Right kidney (tissue), 1 donor: Measurements from ENCODE around the gene FBH1.
A peak's percentile ranks its signal among the peaks of the same experiment; 100 is the strongest.
"Not testable (repeated sequence)": the region's sequence is repeated elsewhere in the genome, so short reads cannot be mapped to it uniquely, and the experiment has no call there.

Experiments
- DNase-seq: peaks from one replicate; pipeline ENCODE4 v3.0.0-alpha.2; 2016

The FBH1 gene

DNA sequence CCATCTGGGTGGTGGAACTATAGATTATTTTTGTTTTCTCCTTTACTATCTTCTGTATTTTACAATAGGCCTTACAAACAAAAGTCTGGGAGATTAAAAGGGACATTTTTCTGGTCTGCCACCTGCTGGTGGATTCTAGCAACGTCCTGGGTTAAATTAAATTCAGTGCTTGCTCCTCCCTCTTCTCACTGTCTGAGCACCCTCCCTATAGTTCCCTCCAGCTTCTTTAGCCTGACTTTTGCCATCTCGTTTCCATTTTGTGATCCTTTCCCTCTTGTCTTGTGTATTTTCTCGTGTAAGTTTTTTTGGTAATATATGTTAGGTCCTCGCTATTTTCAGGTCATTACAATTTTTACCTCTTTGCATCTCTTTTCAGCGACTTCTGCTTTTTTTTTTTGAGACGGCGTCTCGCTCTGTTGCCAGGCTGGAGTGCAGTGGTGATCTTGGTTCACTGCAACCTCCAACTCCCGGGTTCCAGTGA, 16.5 kb upstream of the FBH1 start:
- DNase-seq: peak; percentile 65

DNA sequence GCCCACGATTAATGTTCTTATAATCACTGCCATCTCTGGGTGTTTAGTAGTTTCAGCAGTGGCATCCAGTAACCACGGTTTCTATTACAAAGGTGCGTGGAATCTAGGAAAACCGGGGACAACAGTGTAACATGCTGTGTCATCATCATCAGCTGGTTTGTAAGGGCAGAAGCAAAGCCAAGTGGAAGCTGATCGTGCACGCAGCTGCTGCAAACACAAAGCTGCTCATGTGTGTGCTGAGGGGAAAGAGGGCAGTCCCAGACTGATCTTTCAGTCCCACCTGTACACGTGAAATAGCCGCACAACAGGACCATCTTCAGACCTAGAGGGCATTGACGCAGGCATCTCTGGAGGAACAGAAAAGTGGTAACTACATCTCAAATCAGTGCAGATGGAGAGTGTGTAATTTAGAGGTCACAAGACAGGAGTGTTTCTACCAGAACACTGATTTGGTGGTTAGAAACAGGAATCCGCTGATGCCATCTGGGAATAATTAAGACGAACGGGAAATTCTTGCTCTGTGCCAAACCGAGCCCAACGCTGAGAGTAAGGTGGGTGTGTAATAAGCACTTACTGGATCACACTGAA, 13.8 kb upstream of the FBH1 start:
- no peak for DNase-seq

DNA sequence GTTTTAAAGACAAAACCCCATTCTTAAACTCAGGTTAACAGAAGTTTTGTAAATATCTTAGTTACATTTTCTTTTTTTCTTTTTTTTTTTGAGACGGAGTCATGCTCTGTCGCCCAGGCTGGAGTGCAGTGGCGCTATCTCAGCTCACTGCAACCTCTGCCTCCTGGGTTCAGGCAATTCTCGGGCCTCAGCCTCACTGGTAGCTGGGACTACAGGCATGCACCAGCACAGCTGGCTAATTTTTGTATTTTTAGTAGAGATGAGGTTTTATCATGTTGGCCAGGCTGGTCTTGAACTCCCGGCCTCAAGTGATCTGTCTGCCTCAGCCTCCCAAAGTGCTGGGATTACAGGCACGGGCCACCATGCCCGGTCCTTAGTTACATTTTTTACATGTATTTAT, 13.0 kb upstream of the FBH1 start:
- DNase-seq: not testable (repeated sequence)

GRCh38 chr10:5882961-5883360, 7.1 kb upstream of the FBH1 start:
- DNase-seq: no peak

- no peak for DNase-seq
Measured at GRCh38 chr10:5885619-5886018, 4.4 kb upstream of the FBH1 start.

GRCh38 chr10:5887029-5887428, 3.0 kb upstream of the FBH1 start:
- no peak for DNase-seq

- DNase-seq: no peak
Measured at GRCh38 chr10:5887641-5888040, 2.4 kb upstream of the FBH1 start.

GRCh38 chr10:5888351-5888750, 1.7 kb upstream of the FBH1 start:
- DNase-seq: no peak

- DNase-seq: peak; percentile 77
Measured at GRCh38 chr10:5888843-5889623, 1.0 kb upstream of the FBH1 start.

GRCh38 chr10:5890452-5890915, 441 bp downstream of the FBH1 start:
- peak; percentile 55 for DNase-seq

- DNase-seq: no peak
Measured at GRCh38 chr10:5891009-5891408, 966 bp downstream of the FBH1 start.

DNA sequence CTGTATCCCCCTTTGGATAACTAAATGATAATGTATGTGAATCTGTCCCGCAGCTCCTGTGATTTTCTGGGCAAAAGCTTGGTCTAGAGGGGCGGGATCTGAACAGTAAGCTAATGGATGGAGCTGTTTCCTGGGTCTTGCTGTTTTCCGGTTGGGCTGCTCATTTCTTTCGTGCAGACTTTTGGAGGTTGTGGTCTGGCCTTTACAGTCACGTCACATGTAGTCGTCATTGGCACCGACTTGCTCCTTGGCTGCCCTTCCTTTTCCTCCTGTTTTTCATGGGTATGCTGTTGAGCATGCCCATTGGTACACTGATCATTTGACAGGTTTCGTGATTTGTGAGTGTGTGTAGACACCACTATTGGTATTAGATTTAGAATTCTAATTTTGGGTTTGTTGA, 2.0 kb downstream of the FBH1 start:
- no peak for DNase-seq

DNA sequence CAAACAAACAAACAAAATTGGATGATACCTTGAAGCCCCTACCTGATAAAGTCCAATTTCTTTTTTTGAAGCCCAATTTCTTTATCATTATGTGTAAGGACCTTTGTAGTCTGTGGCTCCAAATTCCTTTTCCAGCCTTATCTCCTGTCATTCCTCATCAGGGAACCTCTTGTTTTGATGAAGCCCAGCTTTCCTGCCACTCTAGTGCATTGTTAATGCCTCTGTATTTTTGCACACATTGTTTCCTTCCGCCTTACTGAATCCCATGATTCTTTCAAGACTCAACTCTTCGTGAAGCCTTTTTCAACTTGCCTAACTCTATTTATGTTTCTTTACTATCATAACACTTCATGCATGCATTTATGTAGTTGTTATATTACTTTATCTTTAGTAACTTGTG, 3.3 kb downstream of the FBH1 start:
- DNase-seq: no peak

DNA sequence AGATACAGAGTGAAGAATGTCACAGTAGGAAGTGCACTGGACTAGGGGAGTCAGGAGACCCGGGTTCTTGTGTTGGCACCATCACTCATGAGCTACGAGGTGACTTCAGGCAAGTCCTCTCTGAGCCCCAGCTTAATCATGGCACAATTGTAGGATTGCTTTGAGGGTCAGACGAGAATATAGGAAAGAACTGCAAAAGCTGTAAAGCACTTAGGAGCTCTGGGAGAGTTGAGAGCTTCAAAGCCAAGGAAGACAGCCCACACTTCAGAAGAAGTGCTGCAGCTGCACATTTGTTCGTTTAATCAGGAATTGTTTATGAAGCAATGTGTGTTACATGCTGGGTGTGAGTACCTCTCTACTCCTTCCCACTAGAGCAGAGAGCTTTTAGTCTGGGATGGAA, 4.4 kb downstream of the FBH1 start:
- DNase-seq: no peak

DNA sequence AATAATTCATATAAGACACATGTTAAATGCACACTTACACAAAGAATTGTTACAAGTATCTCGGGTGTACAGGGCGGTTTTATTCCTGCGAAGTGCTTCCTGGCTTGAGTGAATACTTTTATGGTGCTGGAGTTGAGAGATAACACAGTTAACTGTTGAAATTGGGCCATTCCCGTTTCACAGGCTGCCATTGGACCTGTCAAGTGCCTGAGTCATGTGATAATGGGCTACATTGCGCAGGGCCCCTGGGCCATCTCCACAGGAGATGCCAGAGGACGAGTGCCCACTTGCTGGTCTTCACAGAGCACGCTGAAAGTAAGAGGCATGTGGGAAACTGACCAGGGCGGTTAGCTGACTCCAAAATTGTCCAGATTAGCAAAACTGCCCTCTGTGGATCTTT, 4.8 kb downstream of the FBH1 start:
- no peak for DNase-seq

- DNase-seq: no peak
Measured at GRCh38 chr10:5895365-5895764, 5.3 kb downstream of the FBH1 start.

- DNase-seq: no peak
Measured at GRCh38 chr10:5895804-5896203, 5.8 kb downstream of the FBH1 start.

GRCh38 chr10:5896208-5897052, 6.4 kb downstream of the FBH1 start:
- no peak for DNase-seq

DNA sequence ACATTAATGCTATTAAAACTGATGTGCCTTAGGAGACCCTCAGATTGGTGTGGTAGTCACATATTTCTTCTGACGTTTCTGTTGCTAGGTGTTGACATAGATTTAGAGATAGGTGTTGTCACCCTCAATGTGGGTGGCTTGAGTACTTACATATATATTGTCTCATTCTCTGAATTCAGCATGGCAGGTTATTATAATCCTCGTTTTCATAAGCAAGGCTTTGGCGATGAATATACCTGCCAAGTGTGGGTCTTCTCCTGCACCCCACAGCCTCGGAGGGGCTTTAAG, 7.0 kb downstream of the FBH1 start:
- DNase-seq: no peak

- no peak for DNase-seq
Measured at GRCh38 chr10:5897504-5897903, 7.5 kb downstream of the FBH1 start.

DNA sequence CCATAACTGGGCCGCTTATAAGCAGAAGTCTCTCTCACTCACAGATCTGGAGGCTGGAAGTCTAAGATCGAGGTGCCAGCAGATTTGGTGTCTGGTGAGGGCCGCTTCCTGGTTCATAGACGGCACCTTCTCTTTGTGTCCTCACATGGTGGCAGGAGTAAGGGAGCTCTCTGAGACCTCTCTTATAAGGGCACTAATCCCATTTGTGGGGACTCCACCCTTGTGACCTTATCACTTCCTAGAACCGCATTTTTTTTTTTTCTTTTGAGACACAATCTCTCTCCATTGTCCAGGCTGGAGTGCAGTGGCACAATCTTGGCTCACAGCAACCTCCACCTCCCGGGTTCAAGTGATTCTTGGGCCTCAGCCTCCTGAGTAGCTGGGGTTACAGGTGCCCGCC, 8.1 kb downstream of the FBH1 start:
- DNase-seq: no peak

GRCh38 chr10:5900247-5900646, 10.2 kb downstream of the FBH1 start:
- DNase-seq: no peak

DNA sequence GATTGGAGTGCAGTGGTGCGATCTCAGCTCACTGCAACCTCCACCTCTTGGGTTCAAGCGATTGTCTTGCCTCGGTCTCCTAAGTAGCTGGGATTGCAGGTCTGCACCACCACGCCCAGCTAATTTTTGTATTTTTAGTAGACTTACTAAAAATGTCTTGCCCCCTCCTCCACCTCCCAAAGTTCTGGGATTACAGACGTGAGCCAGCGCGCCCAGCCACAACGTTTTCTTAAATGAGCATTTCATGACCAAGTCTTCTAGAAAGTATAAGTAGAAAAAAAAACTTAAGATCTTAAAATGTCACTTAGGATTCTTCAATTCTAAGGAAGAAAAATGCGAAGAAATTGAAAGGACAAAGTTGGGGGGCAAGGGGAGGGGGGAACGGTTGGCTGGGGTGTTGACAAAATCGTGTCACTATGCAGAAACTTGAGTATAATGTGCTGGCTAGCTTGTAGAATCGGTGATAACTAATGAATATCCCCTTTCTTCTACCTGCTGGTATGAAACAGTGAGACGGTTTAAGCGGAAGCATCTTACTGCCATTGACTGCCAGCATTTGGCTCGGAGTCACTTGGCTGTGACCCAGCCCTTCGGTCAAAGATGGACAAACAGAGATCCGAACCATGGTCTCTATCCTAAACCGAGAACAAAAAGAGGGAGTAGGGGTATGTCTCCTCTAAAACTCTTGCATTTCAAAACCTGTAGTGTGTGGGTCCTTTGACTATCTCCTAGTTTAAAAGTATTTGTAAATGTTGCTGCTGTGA, 12.7 kb downstream of the FBH1 start:
- no peak for DNase-seq
